ENCODE data around the gene MRPL12.

- TF ChIP-seq CTCF (IDR thresholded peaks at IDR 0.05; ENCODE audit: low read length), result no peak
- TF ChIP-seq EZH2 (IDR thresholded peaks at IDR 0.05; ENCODE audit: borderline replicate concordance, low read length), result no peak
These were observed 24.3 kb downstream of the MRPL12 start for GRCh38 chr17:81727324-81728031.

All from OCI-LY1 (cell line).